Measurements from ENCODE around the gene SLC16A10.

SLC16A10 gene

GRCh38 chr6:111222341-111222740 is 135.0 kb downstream of the SLC16A10 start:
- no peak for TF ChIP-seq POLR2AphosphoS5 (IDR thresholded peaks at IDR 0.05; ENCODE audit: low read depth, low read length)
- DNase-seq (ENCODE audit: insufficient read length, low spot score) (no peak), FAIRE-seq (no peak)

- FAIRE-seq (no peak), DNase-seq (ENCODE audit: insufficient read length, low spot score) (no peak)
- TF ChIP-seq PAX5 (IDR thresholded peaks at IDR 0.05; ENCODE audit: insufficient read depth, low read length, severe bottlenecking) (no peak), POU2F2 (IDR thresholded peaks at IDR 0.05; ENCODE audit: low read depth, low read length) (no peak), POLR2AphosphoS5 (IDR thresholded peaks at IDR 0.05; ENCODE audit: low read depth, low read length) (no peak), SPI1 (IDR thresholded peaks at IDR 0.05; ENCODE audit: low read depth, low read length) (no peak)
Observed at GRCh38 chr6:111228094-111228493, 140.8 kb downstream of the SLC16A10 start.

GRCh38 chr6:111230351-111231089 is 143.2 kb downstream of the SLC16A10 start:
- no peak for TF ChIP-seq SPI1 (IDR thresholded peaks at IDR 0.05; ENCODE audit: low read depth, low read length)
- no peak for TF ChIP-seq POLR2AphosphoS5 (IDR thresholded peaks at IDR 0.05; ENCODE audit: low read depth, low read length)
- TF ChIP-seq POU2F2 (IDR thresholded peaks at IDR 0.05; ENCODE audit: low read depth, low read length) = no peak
- TF ChIP-seq POLR2A (IDR thresholded peaks at IDR 0.05; ENCODE audit: low read depth, low read length) = no peak
- TF ChIP-seq PAX5 (IDR thresholded peaks at IDR 0.05; ENCODE audit: insufficient read depth, low read length, severe bottlenecking) = no peak
- FAIRE-seq = no peak
- DNase-seq (ENCODE audit: insufficient read length, low spot score) = no peak

GRCh38 chr6:111231090-111231459 is 143.8 kb downstream of the SLC16A10 start:
- no peak for FAIRE-seq
- TF ChIP-seq POLR2AphosphoS5 (IDR thresholded peaks at IDR 0.05; ENCODE audit: low read depth, low read length) (no peak), TAF1 (IDR thresholded peaks at IDR 0.05; ENCODE audit: low read depth, low read length) (no peak), SPI1 (IDR thresholded peaks at IDR 0.05; ENCODE audit: low read depth, low read length) (no peak), POU2F2 (IDR thresholded peaks at IDR 0.05; ENCODE audit: low read depth, low read length) (no peak), PAX5 (IDR thresholded peaks at IDR 0.05; ENCODE audit: insufficient read depth, low read length, severe bottlenecking) (no peak), POLR2A (IDR thresholded peaks at IDR 0.05; ENCODE audit: low read depth, low read length) (no peak)
- no peak for DNase-seq (ENCODE audit: insufficient read length, low spot score)

GRCh38 chr6:111237852-111238251 is 150.5 kb downstream of the SLC16A10 start:
- no peak for TF ChIP-seq TAF1 (IDR thresholded peaks at IDR 0.05; ENCODE audit: low read depth, low read length)
- no peak for TF ChIP-seq POLR2AphosphoS5 (IDR thresholded peaks at IDR 0.05; ENCODE audit: low read depth, low read length)
- TF ChIP-seq SPI1 (IDR thresholded peaks at IDR 0.05; ENCODE audit: low read depth, low read length) = no peak
- TF ChIP-seq PAX5 (IDR thresholded peaks at IDR 0.05; ENCODE audit: insufficient read depth, low read length, severe bottlenecking) = no peak
- DNase-seq (ENCODE audit: insufficient read length, low spot score) = no peak

GRCh38 chr6:111238464-111239119 is 151.3 kb downstream of the SLC16A10 start:
- no peak for DNase-seq (ENCODE audit: insufficient read length, low spot score)

More at GRCh38 chr6:111237852-111238251, 150.5 kb downstream of the SLC16A10 start:
- no peak for FAIRE-seq

GRCh38 chr6:111239461-111239860 is 152.2 kb downstream of the SLC16A10 start:
- FAIRE-seq = no peak

More at GRCh38 chr6:111238464-111239119, 151.3 kb downstream of the SLC16A10 start:
- TF ChIP-seq PAX5 (IDR thresholded peaks at IDR 0.05; ENCODE audit: insufficient read depth, low read length, severe bottlenecking) (no peak), TAF1 (IDR thresholded peaks at IDR 0.05; ENCODE audit: low read depth, low read length) (no peak), POU2F2 (IDR thresholded peaks at IDR 0.05; ENCODE audit: low read depth, low read length) (no peak), SPI1 (IDR thresholded peaks at IDR 0.05; ENCODE audit: low read depth, low read length) (no peak), POLR2AphosphoS5 (IDR thresholded peaks at IDR 0.05; ENCODE audit: low read depth, low read length) (no peak), POLR2A (IDR thresholded peaks at IDR 0.05; ENCODE audit: low read depth, low read length) (no peak)
- no peak for FAIRE-seq

GRCh38 chr6:111242452-111242851 is 155.1 kb downstream of the SLC16A10 start:
- DNase-seq (ENCODE audit: insufficient read length, low spot score) (no peak), FAIRE-seq (no peak)
- TF ChIP-seq TAF1 (IDR thresholded peaks at IDR 0.05; ENCODE audit: low read depth, low read length) (no peak), POU2F2 (IDR thresholded peaks at IDR 0.05; ENCODE audit: low read depth, low read length) (no peak), SPI1 (IDR thresholded peaks at IDR 0.05; ENCODE audit: low read depth, low read length) (no peak), PAX5 (IDR thresholded peaks at IDR 0.05; ENCODE audit: insufficient read depth, low read length, severe bottlenecking) (no peak), POLR2A (IDR thresholded peaks at IDR 0.05; ENCODE audit: low read depth, low read length) (no peak), POLR2AphosphoS5 (IDR thresholded peaks at IDR 0.05; ENCODE audit: low read depth, low read length) (no peak)

More at GRCh38 chr6:111239461-111239860, 152.2 kb downstream of the SLC16A10 start:
- peak; percentile 65 for TF ChIP-seq SPI1 (IDR thresholded peaks at IDR 0.05; ENCODE audit: low read depth, low read length)
- TF ChIP-seq POU2F2 (IDR thresholded peaks at IDR 0.05; ENCODE audit: low read depth, low read length) = no peak
- no peak for TF ChIP-seq TAF1 (IDR thresholded peaks at IDR 0.05; ENCODE audit: low read depth, low read length)
- TF ChIP-seq PAX5 (IDR thresholded peaks at IDR 0.05; ENCODE audit: insufficient read depth, low read length, severe bottlenecking) = no peak
- TF ChIP-seq POLR2AphosphoS5 (IDR thresholded peaks at IDR 0.05; ENCODE audit: low read depth, low read length) = no peak
- no peak for DNase-seq (ENCODE audit: insufficient read length, low spot score)

GRCh38 chr6:111243095-111243494 is 155.8 kb downstream of the SLC16A10 start:
- no peak for TF ChIP-seq SPI1 (IDR thresholded peaks at IDR 0.05; ENCODE audit: low read depth, low read length)
- TF ChIP-seq POU2F2 (IDR thresholded peaks at IDR 0.05; ENCODE audit: low read depth, low read length) = no peak
- no peak for TF ChIP-seq POLR2AphosphoS5 (IDR thresholded peaks at IDR 0.05; ENCODE audit: low read depth, low read length)
- no peak for TF ChIP-seq TAF1 (IDR thresholded peaks at IDR 0.05; ENCODE audit: low read depth, low read length)
- no peak for TF ChIP-seq POLR2A (IDR thresholded peaks at IDR 0.05; ENCODE audit: low read depth, low read length)
- TF ChIP-seq PAX5 (IDR thresholded peaks at IDR 0.05; ENCODE audit: insufficient read depth, low read length, severe bottlenecking) = no peak
- FAIRE-seq (no peak), DNase-seq (ENCODE audit: insufficient read length, low spot score) (no peak)

GRCh38 chr6:111248789-111249188 is 161.5 kb downstream of the SLC16A10 start:
- FAIRE-seq = no peak
- no peak for TF ChIP-seq POLR2AphosphoS5 (IDR thresholded peaks at IDR 0.05; ENCODE audit: low read depth, low read length)
- no peak for TF ChIP-seq SPI1 (IDR thresholded peaks at IDR 0.05; ENCODE audit: low read depth, low read length)
- TF ChIP-seq POLR2A (IDR thresholded peaks at IDR 0.05; ENCODE audit: low read depth, low read length) = no peak
- TF ChIP-seq PAX5 (IDR thresholded peaks at IDR 0.05; ENCODE audit: insufficient read depth, low read length, severe bottlenecking) = no peak
- TF ChIP-seq TAF1 (IDR thresholded peaks at IDR 0.05; ENCODE audit: low read depth, low read length) = no peak
- no peak for TF ChIP-seq POU2F2 (IDR thresholded peaks at IDR 0.05; ENCODE audit: low read depth, low read length)
- DNase-seq (ENCODE audit: insufficient read length, low spot score) = no peak
